ENCODE data around the gene ZIC2.

The ZIC2 gene

GRCh38 chr13:99970651-99971575, 10.7 kb upstream of the ZIC2 start:
- no peak for DNase-seq (ENCODE audit: low read depth)
- TF ChIP-seq, protein P1, sequence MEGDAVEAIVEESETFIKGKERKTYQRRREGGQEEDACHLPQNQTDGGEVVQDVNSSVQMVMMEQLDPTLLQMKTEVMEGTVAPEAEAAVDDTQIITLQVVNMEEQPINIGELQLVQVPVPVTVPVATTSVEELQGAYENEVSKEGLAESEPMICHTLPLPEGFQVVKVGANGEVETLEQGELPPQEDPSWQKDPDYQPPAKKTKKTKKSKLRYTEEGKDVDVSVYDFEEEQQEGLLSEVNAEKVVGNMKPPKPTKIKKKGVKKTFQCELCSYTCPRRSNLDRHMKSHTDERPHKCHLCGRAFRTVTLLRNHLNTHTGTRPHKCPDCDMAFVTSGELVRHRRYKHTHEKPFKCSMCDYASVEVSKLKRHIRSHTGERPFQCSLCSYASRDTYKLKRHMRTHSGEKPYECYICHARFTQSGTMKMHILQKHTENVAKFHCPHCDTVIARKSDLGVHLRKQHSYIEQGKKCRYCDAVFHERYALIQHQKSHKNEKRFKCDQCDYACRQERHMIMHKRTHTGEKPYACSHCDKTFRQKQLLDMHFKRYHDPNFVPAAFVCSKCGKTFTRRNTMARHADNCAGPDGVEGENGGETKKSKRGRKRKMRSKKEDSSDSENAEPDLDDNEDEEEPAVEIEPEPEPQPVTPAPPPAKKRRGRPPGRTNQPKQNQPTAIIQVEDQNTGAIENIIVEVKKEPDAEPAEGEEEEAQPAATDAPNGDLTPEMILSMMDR (conservative IDR thresholded peaks at IDR 0.05; ENCODE audit: control insufficient read depth, insufficient read depth, low read depth, low read length), result no peak
- no peak overlapping the region for H3K4me3 ChIP-seq (ENCODE audit: control insufficient read depth, low read depth, low read length)

DNA sequence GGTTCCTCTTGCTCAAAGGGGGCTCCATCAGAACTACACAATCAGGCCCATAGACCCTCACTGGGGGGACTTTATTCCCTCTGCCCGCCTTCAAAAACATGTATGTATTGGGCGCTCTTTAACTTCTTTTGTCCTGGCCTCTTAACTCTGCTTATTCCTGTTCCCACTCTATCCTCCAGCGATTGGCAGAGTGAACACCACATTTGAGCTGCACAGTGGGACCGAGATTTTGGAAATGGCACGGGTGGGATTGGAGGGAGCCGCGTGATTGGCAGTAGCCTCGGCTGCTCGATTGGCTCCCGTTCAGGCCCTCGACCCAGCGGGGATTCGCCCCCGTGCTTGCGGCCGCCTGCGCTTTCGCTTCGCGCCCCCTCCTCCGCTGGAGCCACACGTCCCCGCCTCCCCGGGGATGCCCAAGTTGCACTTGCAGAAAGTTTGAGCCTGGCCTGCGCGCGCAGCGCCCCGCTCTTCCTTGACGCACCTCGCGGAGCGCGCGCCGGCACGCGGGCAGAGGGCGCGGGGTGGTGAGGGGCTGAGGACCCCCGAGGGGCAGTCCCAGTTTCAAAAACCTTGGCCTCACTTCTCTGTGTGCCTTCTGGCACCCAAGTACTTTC, 9.9 kb upstream of the ZIC2 start, which contains the start of gene ZIC5:
Gene ZIC5, minus strand, starts transcription at position 192 of the 614 bp plus-strand sequence. Its CDS starts 164 bp downstream, at position 28.
- DNase-seq (ENCODE audit: low read depth), result no peak
- TF ChIP-seq, protein P1 (conservative IDR thresholded peaks at IDR 0.05; ENCODE audit: control insufficient read depth, insufficient read depth, low read depth, low read length), result no peak
- no peak within 1 kb of the TSS for H3K4me3 ChIP-seq (ENCODE audit: control insufficient read depth, low read depth, low read length)

DNA sequence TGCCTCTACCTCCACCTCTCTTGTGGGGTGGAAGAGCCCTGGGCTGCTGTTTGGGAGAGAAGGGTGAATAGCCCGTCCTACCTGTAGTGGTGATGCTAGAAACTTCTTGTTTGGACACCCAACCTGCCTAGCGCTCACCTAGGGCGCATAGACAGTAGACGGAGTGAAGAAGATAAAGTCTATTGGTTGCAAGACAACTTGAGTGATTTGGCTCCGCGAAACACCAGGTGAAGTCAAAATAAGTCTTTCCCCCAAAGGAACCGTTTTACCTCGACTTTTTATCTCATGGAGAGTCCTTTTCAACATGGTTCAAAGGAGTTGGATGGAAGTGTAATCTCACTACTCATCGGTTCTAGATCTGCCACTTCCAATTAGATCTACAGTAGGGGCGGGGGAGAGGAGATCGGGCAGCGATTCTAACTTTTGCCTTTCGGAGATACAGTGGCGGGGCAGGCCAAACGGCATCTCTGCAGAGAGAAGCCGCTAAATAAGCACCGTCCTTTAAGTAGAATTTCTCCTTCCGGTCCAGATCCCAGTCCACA, 9.3 kb upstream of the ZIC2 start:
- no peak for DNase-seq (ENCODE audit: low read depth)
- TF ChIP-seq, protein P1 (conservative IDR thresholded peaks at IDR 0.05; ENCODE audit: control insufficient read depth, insufficient read depth, low read depth, low read length), result no peak
- no peak overlapping the region for H3K4me3 ChIP-seq (ENCODE audit: control insufficient read depth, low read depth, low read length)

GRCh38 chr13:99973163-99973807, 8.3 kb upstream of the ZIC2 start:
- TF ChIP-seq, protein P1 (conservative IDR thresholded peaks at IDR 0.05; ENCODE audit: control insufficient read depth, insufficient read depth, low read depth, low read length), result no peak
- H3K4me3 ChIP-seq (ENCODE audit: control insufficient read depth, low read depth, low read length), result no peak overlapping the region
- no peak for DNase-seq (ENCODE audit: low read depth)

DNA sequence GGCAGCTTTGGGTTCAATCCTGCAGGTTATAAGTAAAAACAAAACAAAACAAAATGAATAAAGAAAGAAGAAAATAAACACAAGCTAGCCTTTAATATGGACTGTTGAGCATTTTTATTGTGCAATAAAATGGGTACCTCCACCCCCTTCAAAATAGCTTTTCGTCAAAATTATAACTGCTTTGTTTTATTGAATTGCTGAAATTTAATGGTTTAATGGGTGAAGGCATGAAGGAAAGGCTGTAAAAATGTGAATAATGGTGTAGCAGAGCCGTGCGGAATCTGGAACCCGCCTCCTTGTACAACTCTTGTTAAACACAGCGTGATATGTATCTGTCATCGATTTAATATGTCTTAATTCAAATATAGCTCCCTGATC, 7.8 kb upstream of the ZIC2 start:
- TF ChIP-seq, protein P1 (conservative IDR thresholded peaks at IDR 0.05; ENCODE audit: control insufficient read depth, insufficient read depth, low read depth, low read length), result no peak
- H3K4me3 ChIP-seq (ENCODE audit: control insufficient read depth, low read depth, low read length), result no peak overlapping the region
- no peak for DNase-seq (ENCODE audit: low read depth)

- TF ChIP-seq, protein P1 (conservative IDR thresholded peaks at IDR 0.05; ENCODE audit: control insufficient read depth, insufficient read depth, low read depth, low read length), result no peak
- no peak overlapping the region for H3K4me3 ChIP-seq (ENCODE audit: control insufficient read depth, low read depth, low read length)
- DNase-seq (ENCODE audit: low read depth), result no peak
Measured at GRCh38 chr13:99974296-99974938, 7.2 kb upstream of the ZIC2 start.

Measured in fibroblast of mammary gland (primary cell).